ENCODE results near the gene JMJD8. TPM values are rescaled to one million over a fixed set of nuclear protein-coding genes. Genes with fewer than 3 reads are reported as not detected.

JMJD8 gene
- total RNA-seq, 1 experiment from 2014 or later, result 121 TPM

DNA sequence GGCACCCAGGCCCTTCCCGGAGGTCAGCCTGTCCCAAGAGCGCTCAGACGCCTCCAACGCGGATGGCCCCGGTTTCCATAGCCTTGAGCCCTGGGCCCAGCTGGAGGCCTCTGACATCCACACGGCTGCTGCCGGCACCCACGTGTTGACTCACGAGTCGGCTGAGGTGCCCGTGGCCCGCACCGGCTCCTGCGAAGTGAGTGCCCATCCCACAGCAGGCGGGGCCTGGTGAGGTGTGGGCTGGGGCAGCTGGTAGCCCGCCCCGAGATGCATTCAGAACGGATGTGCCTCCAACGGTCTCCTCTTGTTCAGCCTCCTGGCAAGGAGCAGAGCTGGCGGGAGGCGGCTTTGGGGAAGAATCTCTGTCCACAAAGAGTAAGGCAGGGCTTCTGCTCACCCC lies 32.3 kb downstream of the JMJD8 start:
- no peak overlapping the region for H3K4me2 ChIP-seq (ENCODE audit: low read length)
- H3K4me1 ChIP-seq (ENCODE audit: control insufficient read depth in 1 of 2, insufficient read depth in 2 of 2, low read length in 2 of 2), result peaks cover 5 to 21% of the 10 kb centered on the region in 2 experiments; a peak in 2 of 4 replicates

DNA sequence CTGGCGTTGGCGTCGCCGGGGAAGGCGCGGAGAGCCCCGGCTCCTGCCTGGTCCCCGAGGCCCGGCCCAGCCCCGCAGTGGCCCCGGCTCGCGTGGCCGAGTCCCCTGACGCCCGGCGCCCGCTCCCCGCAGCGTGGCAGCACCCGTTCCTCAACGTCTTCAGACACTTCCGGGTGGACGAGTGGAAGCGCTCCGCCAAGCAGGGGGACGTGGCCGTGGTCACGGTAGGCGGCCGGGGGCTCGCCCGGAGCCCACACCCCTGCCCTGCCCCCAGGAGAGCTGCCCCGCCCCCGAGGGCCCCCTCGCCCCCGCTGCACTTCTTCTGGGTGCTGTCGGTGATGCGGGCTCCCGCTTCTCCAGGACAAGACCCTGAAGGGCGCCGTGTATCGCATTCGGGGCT lies 34.5 kb downstream of the JMJD8 start:
- no peak overlapping the region for H2AFZ ChIP-seq (ENCODE audit: low read depth, low read length, poor library complexity, severe bottlenecking)
- H3K9me2 ChIP-seq (ENCODE audit: insufficient read depth), result no peaks in the 10 kb centered on the region
- H3K4me1 ChIP-seq (ENCODE audit: control insufficient read depth in 1 of 2, insufficient read depth in 2 of 2, low read length in 2 of 2), result peaks cover 13 to 33% of the 10 kb centered on the region in 2 experiments
- no peaks in the 10 kb centered on the region for H3K9me3 ChIP-seq (ENCODE audit: control insufficient read depth in 1 of 2, insufficient read depth in 1 of 2, low read depth in 1 of 2, low read length in 2 of 2)
- H3K27ac ChIP-seq (ENCODE audit: low read depth, low read length), result peak overlapping the region; percentile 96
- BruUV-seq (replicated peaks), result no TSS peak
- H3K79me2 ChIP-seq (ENCODE audit: insufficient read depth, low read length), result peaks cover 21% of the 10 kb centered on the region
- ChIA-PET POLR2A (no interaction called here), RAD21 (ENCODE audit: low non-redundant PET in 1 of 2, low total read pairs in 2 of 2, uncharacterized antibody in 2 of 2, unreplicated experiment in 2 of 2) (no interaction called here), CTCF (interaction anchor here (1.9 to 2.3 kb wide), 2 partner anchors 10 to 29 kb away, joined by 5 to 13 read pairs; no protein-coding TSS in a partner anchor)
- intact Hi-C loops (cut with micrococcal nuclease), result no loop called here
- peak overlapping the region; percentile 84 for H3K4me2 ChIP-seq (ENCODE audit: low read length)
- no peak for DNase-seq (ENCODE audit: low read depth, low spot score)
- peak overlapping the region; percentile 82 for H3K9ac ChIP-seq (ENCODE audit: low read length)
- peak; percentile 10 for ATAC-seq
- no peaks in the 10 kb centered on the region for H3K27me3 ChIP-seq (ENCODE audit: insufficient read depth, low read length)
- H4K20me1 ChIP-seq (ENCODE audit: insufficient read depth), result no peaks in the 10 kb centered on the region
- peak overlapping the region; percentile 64 to 68 for H3K4me3 ChIP-seq (replicated peaks in 1 of 2; ENCODE audit: low read depth in 1 of 2, low read length in 2 of 2)
- no peaks in the 10 kb centered on the region for H3K36me3 ChIP-seq (ENCODE audit: control insufficient read depth in 1 of 2, insufficient read depth in 2 of 2, low read length in 2 of 2)
- TF ChIP-seq FOSL1 (IDR thresholded peaks at IDR 0.05; ENCODE audit: low read depth), result no peak
- no peak for TF ChIP-seq JUND (IDR thresholded peaks at IDR 0.05)
- TF ChIP-seq MAX (IDR thresholded peaks at IDR 0.05), result no peak
- no peak for TF ChIP-seq SIN3A (IDR thresholded peaks at IDR 0.05; ENCODE audit: low read depth)
- no peak for TF ChIP-seq ZNF274 (IDR thresholded peaks at IDR 0.05; ENCODE audit: low read depth, low read length)
- TF ChIP-seq, protein P1, sequence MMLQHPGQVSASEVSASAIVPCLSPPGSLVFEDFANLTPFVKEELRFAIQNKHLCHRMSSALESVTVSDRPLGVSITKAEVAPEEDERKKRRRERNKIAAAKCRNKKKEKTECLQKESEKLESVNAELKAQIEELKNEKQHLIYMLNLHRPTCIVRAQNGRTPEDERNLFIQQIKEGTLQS (IDR thresholded peaks at IDR 0.05), result no peak
- no peak for TF ChIP-seq ELF1 (IDR thresholded peaks at IDR 0.05; ENCODE audit: borderline replicate concordance, low read depth)
- TF ChIP-seq TCF7L2 (IDR thresholded peaks at IDR 0.05; ENCODE audit: borderline replicate concordance, extremely low read depth, insufficient read depth, insufficient read length), result no peak
- TF ChIP-seq, protein P2, sequence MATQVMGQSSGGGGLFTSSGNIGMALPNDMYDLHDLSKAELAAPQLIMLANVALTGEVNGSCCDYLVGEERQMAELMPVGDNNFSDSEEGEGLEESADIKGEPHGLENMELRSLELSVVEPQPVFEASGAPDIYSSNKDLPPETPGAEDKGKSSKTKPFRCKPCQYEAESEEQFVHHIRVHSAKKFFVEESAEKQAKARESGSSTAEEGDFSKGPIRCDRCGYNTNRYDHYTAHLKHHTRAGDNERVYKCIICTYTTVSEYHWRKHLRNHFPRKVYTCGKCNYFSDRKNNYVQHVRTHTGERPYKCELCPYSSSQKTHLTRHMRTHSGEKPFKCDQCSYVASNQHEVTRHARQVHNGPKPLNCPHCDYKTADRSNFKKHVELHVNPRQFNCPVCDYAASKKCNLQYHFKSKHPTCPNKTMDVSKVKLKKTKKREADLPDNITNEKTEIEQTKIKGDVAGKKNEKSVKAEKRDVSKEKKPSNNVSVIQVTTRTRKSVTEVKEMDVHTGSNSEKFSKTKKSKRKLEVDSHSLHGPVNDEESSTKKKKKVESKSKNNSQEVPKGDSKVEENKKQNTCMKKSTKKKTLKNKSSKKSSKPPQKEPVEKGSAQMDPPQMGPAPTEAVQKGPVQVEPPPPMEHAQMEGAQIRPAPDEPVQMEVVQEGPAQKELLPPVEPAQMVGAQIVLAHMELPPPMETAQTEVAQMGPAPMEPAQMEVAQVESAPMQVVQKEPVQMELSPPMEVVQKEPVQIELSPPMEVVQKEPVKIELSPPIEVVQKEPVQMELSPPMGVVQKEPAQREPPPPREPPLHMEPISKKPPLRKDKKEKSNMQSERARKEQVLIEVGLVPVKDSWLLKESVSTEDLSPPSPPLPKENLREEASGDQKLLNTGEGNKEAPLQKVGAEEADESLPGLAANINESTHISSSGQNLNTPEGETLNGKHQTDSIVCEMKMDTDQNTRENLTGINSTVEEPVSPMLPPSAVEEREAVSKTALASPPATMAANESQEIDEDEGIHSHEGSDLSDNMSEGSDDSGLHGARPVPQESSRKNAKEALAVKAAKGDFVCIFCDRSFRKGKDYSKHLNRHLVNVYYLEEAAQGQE (IDR thresholded peaks at IDR 0.05; ENCODE audit: low read depth), result no peak
- TF ChIP-seq CTCF (IDR thresholded peaks at IDR 0.05 in 2 of 3, conservative IDR thresholded peaks at IDR 0.05 in 1 of 3; ENCODE audit: borderline replicate concordance in 1 of 3, insufficient read depth in 1 of 3, low read depth in 2 of 3, low read length in 2 of 3), result no peak
- TF ChIP-seq POLR2A (IDR thresholded peaks at IDR 0.05; ENCODE audit: borderline replicate concordance, extremely low read depth, insufficient read depth, insufficient read length), result no peak
- no peak for TF ChIP-seq CBX3 (IDR thresholded peaks at IDR 0.05; ENCODE audit: low read depth)
- no peak for TF ChIP-seq SP1 (IDR thresholded peaks at IDR 0.05; ENCODE audit: low read depth)
- no peak for TF ChIP-seq EZH2 (IDR thresholded peaks at IDR 0.05)
- no peak for TF ChIP-seq EGR1 (IDR thresholded peaks at IDR 0.05; ENCODE audit: low read depth)
- TF ChIP-seq RAD21 (IDR thresholded peaks at IDR 0.05; ENCODE audit: low read depth), result no peak

More for the DNA sequence above, 32.3 kb downstream of the JMJD8 start:
- Histone ChIP-seq H3K79me2 (ENCODE audit: insufficient read depth, low read length) (peaks cover 17% of the 10 kb centered on the region), H3K27ac (ENCODE audit: low read depth, low read length) (no peak overlapping the region), H3K9ac (ENCODE audit: low read length) (no peak overlapping the region), H4K20me1 (ENCODE audit: insufficient read depth) (no peaks in the 10 kb centered on the region), H3K36me3 (ENCODE audit: control insufficient read depth in 1 of 2, insufficient read depth in 2 of 2, low read length in 2 of 2) (no peaks in the 10 kb centered on the region), H2AFZ (ENCODE audit: low read depth, low read length, poor library complexity, severe bottlenecking) (no peak overlapping the region), H3K9me3 (ENCODE audit: control insufficient read depth in 1 of 2, insufficient read depth in 1 of 2, low read depth in 1 of 2, low read length in 2 of 2) (no peaks in the 10 kb centered on the region), H3K9me2 (ENCODE audit: insufficient read depth) (no peaks in the 10 kb centered on the region), H3K4me3 (replicated peaks in 1 of 2; ENCODE audit: low read depth in 1 of 2, low read length in 2 of 2) (no peak overlapping the region), H3K27me3 (ENCODE audit: insufficient read depth, low read length) (no peaks in the 10 kb centered on the region)
- no peak for DNase-seq (ENCODE audit: low read depth, low spot score)
- POLR2A ChIA-PET, result interaction anchor here (1.1 kb wide), 1 partner anchor 8 kb away, joined by 4 read pairs; no protein-coding TSS in a partner anchor
- TF ChIP-seq FOSL1 (IDR thresholded peaks at IDR 0.05; ENCODE audit: low read depth), result no peak
- intact Hi-C loops (cut with micrococcal nuclease), result no loop called here
- RAD21 ChIA-PET (ENCODE audit: low non-redundant PET in 1 of 2, low total read pairs in 2 of 2, uncharacterized antibody in 2 of 2, unreplicated experiment in 2 of 2), result no interaction called here
- CTCF ChIA-PET, result interaction anchor here (1.0 kb wide), 1 partner anchor 32 kb away, joined by 3 read pairs; the partner anchor contains the start of gene JMJD8
- BruUV-seq (replicated peaks), result no TSS peak
- ATAC-seq, result no peak

All from HCT116 (cell line).